ENCODE results near the gene C16orf89. TPM values are rescaled to one million over a fixed set of nuclear protein-coding genes. Genes with fewer than 3 reads are reported as not detected.

The C16orf89 gene
- total and polyA plus RNA-seq, 10 of the 15 experiments (the other 5 are each of a cell fraction or from before 2014, with no cell fraction given) = not detected

GRCh38 chr16:5035909-5036227 lies 29.9 kb downstream of the C16orf89 start:
- H3K79me2 ChIP-seq (ENCODE audit: control insufficient read depth, insufficient read depth, low read length) = no peaks in the 10 kb centered on the region
- no peaks in the 10 kb centered on the region for H3K9me3 ChIP-seq (replicated peaks; ENCODE audit: control insufficient read depth, insufficient read depth, low read length)
- intact Hi-C loops (cut with micrococcal nuclease; ENCODE audit: unreplicated experiment) (no loop called here), in situ Hi-C loops (cut with MboI) (no loop called here)
- H3K27ac ChIP-seq (ENCODE audit: control insufficient read depth, insufficient read depth) = no peak overlapping the region
- ChIA-PET RAD21 (ENCODE audit: unreplicated experiment) (no interaction called here), SMC1A (ENCODE audit: uncharacterized antibody, unreplicated experiment) (no interaction called here), POLR2A (no interaction called here), CTCF (no interaction called here)
- no peak for FAIRE-seq
- H3K4me2 ChIP-seq (ENCODE audit: control insufficient read depth, insufficient read depth) = no peak overlapping the region
- no peak for ATAC-seq
- 0% methylated on average over 1 of the region's 1 CpG for WGBS (ENCODE audit: insufficient coverage, insufficient replicate concordance, low lambda C conversion rate, missing lambda C conversion rate)
- no peaks in the 10 kb centered on the region for H3K27me3 ChIP-seq (replicated peaks in 1 of 2; ENCODE audit: control insufficient read depth in 2 of 2, insufficient read depth in 2 of 2, low read length in 1 of 2)
- no peak overlapping the region for H3K9ac ChIP-seq (ENCODE audit: control insufficient read depth, insufficient read depth, low read length)
- DNase-seq (ENCODE audit: low read depth, low spot score) = no peak
- peaks cover 18% of the 10 kb centered on the region for H3K4me1 ChIP-seq (ENCODE audit: control insufficient read depth, insufficient read depth, low read length)
- BruUV-seq (replicated peaks) = no TSS peak
- H2AFZ ChIP-seq (ENCODE audit: control insufficient read depth, low read depth, low read length) = no peak overlapping the region
- no peaks in the 10 kb centered on the region for H3K36me3 ChIP-seq (ENCODE audit: control insufficient read depth in 2 of 2, insufficient read depth in 2 of 2, low read length in 1 of 2)
- H4K20me1 ChIP-seq (ENCODE audit: control insufficient read depth, insufficient read depth) = no peaks in the 10 kb centered on the region
- H3K4me3 ChIP-seq = no peak overlapping the region
- TF ChIP-seq ZZZ3 (IDR thresholded peaks at IDR 0.05; ENCODE audit: control insufficient read depth, insufficient read length, low read depth) (no peak), CREB1 (IDR thresholded peaks at IDR 0.05; ENCODE audit: low read depth) (no peak), MYB (IDR thresholded peaks at IDR 0.05; ENCODE audit: borderline replicate concordance, low read depth, low read length) (no peak), MXI1 (IDR thresholded peaks at IDR 0.05; ENCODE audit: low read depth, low read length) (no peak), TARDBP (IDR thresholded peaks at IDR 0.05; ENCODE audit: borderline replicate concordance) (no peak), YBX1 (IDR thresholded peaks at IDR 0.05) (no peak), RB1 (IDR thresholded peaks at IDR 0.05; ENCODE audit: borderline replicate concordance) (no peak), SUPT20H (IDR thresholded peaks at IDR 0.05; ENCODE audit: borderline replicate concordance, control insufficient read depth, low read depth, low read length) (no peak)

DNA sequence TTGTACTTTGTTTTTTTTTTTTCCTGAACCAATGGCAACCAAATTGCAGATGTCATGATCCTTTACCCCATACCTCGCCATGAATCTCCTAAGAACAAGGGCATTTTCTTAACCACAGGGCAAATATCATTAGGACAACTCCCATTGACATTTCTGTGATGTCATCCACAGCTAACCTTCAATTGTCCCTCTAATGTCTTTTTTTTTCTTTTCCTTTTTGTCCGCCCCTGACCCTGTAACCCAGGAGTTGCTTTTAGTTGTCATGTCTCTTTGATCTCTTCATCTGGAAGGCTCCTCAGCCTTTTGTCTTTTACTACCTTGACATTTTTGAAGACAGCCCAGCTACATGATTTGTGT lies 31.6 kb downstream of the C16orf89 start:
- TF ChIP-seq PRDM15 (CRISPR knock-in tag; IDR thresholded peaks at IDR 0.05) (no peak), ATF7 (IDR thresholded peaks at IDR 0.05; ENCODE audit: low read depth) (0 out of 2 replicates have a peak, but pooled peaks have one; percentile 29)
- WGBS (ENCODE audit: insufficient coverage, insufficient replicate concordance, low lambda C conversion rate, missing lambda C conversion rate) = 9% methylated on average over 2 of the region's 2 CpGs
- H4K20me1 ChIP-seq (ENCODE audit: control insufficient read depth, insufficient read depth) = no peaks in the 10 kb centered on the region
- H3K27me3 ChIP-seq (replicated peaks in 1 of 2; ENCODE audit: control insufficient read depth in 2 of 2, insufficient read depth in 2 of 2, low read length in 1 of 2) = no peaks in the 10 kb centered on the region
- peaks cover 12% of the 10 kb centered on the region for H3K4me1 ChIP-seq (ENCODE audit: control insufficient read depth, insufficient read depth, low read length)
- no peak for DNase-seq (ENCODE audit: low read depth, low spot score)
- in situ Hi-C loops (cut with MboI) = no loop called here
- no peak for FAIRE-seq
- ChIA-PET CTCF (interaction anchor here (1.4 kb wide), 1 partner anchor 40 kb away, joined by 4 read pairs; no protein-coding TSS in a partner anchor), POLR2A (interaction anchor here (1.0 to 1.3 kb wide), 2 partner anchors 10 to 64 kb away, joined by 3 read pairs; no protein-coding TSS in a partner anchor), SMC1A (ENCODE audit: uncharacterized antibody, unreplicated experiment) (interaction anchor here (1.4 kb wide), 2 partner anchors 38 to 58 kb away, joined by 3 read pairs; partner anchors contain the start of gene ALG1), RAD21 (ENCODE audit: unreplicated experiment) (no interaction called here)
- no TSS peak for BruUV-seq (replicated peaks)
- intact Hi-C loops (cut with micrococcal nuclease; ENCODE audit: unreplicated experiment) = no loop called here
- peak overlapping the region; percentile 84 for H3K4me3 ChIP-seq
- H3K9ac ChIP-seq (ENCODE audit: control insufficient read depth, insufficient read depth, low read length) = peak overlapping the region; percentile 70; the same call in 1 of the 2 replicates
- ATAC-seq = no peak
- H3K4me2 ChIP-seq (ENCODE audit: control insufficient read depth, insufficient read depth) = peak overlapping the region; percentile 98
- H3K27ac ChIP-seq (ENCODE audit: control insufficient read depth, insufficient read depth) = no peak overlapping the region
- peak overlapping the region; percentile 95 for H2AFZ ChIP-seq (ENCODE audit: control insufficient read depth, low read depth, low read length)
- no peaks in the 10 kb centered on the region for H3K79me2 ChIP-seq (ENCODE audit: control insufficient read depth, insufficient read depth, low read length)
- H3K36me3 ChIP-seq (ENCODE audit: control insufficient read depth in 2 of 2, insufficient read depth in 2 of 2, low read length in 1 of 2) = no peaks in the 10 kb centered on the region
- no peaks in the 10 kb centered on the region for H3K9me3 ChIP-seq (replicated peaks; ENCODE audit: control insufficient read depth, insufficient read depth, low read length)

All from GM12878 (cell line).